Kasumi-1 (cell line): Measurements from ENCODE around the gene ANK3.
"Not testable (repeated sequence)": the region's sequence is repeated elsewhere in the genome, so short reads cannot be mapped to it uniquely, and the experiment has no call there.

Experiments
- DNase-seq, 2 experiments: peaks; one replicate each; lab custom pipeline; 2025; lab: John Stamatoyannopoulos, UW

Gene ANK3

DNA sequence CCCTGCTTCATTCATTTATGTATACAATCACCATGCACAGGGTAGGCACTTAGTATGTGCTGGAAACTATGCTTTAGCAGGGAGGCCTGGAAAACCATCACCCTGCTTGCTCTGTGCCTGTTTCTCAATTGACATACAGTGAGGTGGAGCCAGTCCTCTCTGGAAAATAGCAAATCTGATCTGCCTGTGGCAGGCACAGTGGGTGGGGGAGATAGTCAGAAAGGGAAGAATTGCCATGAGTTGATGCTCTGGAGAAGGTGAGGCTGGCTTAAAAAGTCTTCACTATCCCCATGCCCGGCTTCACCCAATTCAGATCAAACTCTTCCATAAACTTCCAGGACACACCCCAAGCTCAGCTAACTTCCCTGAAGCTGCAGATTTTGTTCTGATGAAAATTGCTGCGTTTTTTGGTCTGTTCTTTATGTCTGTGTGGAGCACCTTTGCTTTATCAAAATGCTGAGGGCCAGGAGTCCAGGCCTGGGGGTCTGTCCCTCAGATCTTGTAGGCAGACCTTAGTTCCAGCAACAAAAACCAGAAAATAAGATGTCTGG is 84.8 kb downstream of the ANK3 start:
- DNase-seq, result no peak

DNA sequence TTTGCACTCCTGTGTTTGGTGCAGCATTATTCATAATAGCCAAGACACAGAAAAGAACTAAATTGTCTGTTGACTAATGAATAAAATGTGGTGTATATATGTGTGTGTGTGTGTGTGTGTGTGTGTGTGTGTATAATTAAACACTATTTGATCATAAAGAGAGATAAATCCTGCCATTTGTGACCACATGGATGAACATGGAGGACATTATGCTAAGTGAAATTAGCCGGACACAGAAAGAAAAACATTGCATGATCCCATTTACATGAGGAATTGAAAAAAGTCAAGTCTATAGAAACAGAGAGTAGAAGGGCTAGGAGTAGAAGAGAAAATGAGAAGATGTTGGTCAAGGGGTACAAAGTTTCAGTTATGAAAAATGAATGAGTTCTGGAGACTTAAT is 85.9 kb downstream of the ANK3 start:
- DNase-seq, result no peak

DNA sequence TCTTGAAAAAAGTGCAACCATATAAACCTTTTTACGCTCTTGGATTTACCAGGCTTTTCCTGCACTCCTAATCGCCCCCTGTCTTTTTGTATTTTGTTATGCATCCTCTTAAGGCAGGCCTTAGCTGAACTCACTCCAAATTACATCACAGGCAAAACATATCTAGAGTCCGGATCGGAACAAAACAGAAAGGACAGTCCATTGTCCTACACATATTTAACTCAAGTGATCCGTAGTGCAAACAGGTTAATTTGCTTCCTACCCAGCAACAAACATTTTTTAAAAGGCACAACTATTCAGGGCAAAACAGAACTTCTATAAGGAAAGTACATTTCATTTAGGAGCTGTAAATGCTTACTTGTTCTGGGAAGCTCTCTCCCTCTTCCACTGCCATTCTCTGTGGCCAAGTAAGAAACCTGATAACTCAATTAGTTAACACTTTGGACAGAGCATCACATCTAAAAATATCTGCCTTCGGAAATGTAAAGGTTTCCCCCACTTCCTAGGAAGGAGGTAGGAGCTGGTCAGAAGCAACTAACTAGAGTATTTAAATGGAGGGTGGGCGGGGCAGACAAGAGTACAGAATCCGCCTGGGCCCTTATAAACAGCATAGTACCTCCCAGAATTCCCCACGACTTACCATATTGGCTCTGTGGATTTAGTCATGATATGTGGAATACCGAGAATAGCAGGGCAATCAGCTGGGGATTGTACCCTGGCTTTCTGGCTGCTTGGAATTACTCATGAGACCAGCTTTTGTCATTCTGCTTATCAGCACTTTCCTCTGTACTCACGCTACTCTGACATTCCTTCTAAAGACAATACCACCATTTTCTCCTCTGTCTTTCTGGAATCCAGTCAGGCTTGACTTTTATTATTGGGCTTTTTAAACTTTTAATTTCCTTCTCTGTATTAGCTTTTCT is 89.5 kb downstream of the ANK3 start:
- no peak for DNase-seq

DNA sequence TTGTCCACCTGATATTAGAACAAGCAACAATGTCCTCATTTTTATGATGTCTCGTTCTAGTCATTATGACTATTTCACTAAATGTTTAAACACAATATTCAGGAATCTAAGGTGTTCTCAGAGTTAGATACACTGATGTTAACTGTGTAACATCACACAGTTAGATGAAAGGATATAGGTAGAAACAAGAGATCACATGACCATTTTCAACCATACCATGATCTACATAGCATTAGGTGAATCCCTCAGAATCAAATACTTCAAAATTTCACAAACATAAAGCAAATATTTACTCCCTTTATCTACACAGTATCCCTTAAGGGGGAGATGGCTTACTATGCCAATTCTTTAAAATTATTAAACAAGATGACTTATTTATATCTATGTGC is 90.3 kb downstream of the ANK3 start:
- DNase-seq, result no peak

DNA sequence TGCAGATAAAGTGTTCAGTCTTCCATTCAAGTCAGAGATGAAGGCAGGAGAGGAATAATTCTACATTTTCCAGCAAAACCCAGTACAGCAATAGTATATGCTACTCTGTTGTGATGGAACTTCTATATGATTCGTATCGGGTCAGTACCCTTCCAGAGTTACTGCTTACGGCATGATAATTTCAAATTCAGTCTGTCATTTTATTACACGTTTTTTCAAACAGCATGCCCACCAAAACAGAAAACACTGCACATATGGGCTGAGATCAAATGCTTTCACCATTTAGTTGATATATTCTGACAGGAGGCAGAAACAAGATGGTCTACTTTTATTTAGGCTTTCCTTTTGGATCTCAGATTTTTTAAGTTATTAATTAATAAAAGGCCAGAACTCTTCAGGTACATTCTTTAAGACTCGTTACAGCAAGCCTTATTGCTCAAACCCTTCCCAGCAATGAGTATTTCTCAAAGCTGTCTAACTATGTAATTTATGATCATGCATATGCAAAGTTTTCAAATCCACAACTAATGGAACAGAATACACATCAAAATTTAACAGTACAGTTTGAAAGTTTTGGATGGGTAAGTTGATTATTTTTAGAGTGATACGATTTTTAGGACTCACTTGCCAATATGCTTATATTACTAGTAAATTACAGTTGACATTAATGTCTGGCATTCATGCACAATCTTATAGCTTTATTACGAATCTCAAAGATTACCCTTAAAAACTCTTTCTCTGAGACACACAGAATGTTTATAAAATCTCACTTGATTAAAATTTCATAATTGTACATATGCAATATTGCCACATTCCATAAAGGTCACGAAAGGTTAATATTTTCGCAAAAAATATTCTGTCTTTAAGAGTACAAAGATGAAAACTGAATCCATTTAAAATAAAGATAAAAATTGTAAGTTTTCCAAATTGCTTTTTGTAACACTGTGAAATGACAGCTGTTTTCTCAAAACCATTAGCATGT is 91.0 kb downstream of the ANK3 start:
- DNase-seq, result no peak

DNA sequence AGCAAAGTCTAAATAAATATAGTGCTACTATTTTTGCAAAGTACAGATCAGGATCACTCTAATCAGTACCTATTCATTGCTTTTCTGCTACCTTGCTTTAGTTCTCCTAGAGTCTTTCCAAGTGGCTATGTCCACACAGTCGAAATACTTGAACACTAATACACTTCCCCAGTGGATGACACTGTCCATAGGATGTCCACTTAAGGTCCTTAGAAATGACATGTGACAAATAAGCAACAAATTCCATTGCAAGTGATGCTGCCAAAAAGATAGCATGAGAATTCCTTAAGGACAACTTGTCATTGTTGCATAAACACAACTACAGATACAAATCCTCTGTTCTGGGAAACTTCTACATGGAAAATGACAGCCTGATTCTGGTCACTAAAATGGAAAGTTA is 93.6 kb downstream of the ANK3 start:
- DNase-seq, result no peak

DNA sequence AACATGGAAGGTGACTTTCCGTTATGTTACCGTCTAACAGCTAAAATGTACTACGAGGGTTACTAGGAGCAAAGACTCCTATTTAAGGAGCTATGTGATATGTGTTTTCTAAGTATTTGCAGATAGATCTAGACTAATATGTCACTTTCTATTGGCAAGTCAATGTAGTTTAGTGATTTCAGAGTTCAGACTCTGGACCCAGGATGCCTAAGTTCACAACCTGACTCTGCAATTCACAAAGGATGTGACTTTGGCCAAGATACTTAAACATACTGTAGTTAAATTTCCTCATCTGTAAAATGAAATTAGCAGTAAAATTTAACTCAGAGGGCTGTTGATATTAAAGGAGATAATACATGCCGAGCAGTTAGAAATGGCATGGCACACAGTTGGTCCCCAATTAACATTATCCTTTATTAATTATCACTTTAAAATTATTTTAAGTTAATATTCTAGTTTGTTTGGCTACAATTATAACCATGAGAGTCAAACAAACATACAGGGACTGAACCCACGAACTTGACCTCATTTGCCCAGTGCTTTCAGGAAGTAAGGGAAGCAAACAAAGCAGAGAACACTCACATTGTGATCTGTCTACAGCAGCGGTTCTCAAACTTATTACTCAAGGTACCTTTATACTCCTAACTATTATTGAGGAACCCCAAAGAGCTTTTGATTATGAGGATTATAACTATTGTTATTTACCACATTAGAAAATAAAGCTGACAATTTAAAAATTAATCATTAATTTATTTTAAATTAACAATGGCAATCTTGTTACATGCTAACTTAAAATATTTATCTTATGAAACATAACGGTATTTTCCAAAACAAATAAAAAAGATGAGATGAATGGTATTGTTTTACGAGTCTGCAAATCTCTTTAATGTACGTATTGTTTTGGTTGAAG is 94.4 kb downstream of the ANK3 start:
- DNase-seq, result no peak

DNA sequence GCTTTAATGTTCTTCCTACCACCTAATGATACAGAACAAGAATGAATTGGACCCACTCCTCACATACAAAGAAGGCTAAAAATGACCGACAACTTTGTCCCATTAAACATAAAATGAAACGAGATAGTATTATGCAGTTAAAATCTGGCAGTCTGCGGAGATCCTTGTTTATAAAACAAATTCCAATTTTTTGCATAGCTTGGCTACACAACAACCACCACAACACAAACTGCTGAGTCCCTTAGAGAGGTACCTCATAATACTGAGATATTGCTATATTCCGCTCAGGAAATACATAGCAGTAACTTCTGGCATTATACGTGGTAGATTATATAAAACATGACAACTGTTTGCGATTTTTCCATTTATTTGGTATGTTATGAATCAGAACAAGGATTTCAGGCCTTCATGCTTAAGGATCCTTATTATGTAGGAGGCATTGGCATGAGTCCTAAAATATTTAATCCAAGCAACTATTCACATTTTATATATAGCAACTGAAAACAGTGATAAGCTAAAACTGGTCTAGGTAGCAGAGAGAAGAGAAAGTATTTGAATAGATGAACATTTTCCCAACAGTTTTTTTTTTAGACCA is 96.0 kb downstream of the ANK3 start:
- no peak for DNase-seq

DNA sequence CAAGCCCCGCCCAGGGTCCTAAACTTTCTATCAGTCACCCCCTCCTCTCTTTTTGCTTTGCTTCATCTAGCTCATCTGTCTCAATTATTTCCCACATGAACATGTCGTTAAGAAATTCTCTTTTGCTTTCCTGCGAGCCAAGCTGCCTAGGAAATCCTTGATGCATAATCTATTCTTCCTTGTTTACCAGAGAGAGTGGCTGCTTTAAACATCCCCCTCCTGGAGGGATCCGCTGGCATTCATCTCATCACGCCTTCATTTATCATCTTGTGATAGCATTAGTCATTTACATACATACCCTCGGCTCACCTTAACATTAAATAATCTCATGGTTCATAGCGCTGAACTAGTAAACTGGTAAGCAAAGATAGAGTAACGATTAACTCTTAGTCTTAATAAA is 96.7 kb downstream of the ANK3 start:
- no peak for DNase-seq

DNA sequence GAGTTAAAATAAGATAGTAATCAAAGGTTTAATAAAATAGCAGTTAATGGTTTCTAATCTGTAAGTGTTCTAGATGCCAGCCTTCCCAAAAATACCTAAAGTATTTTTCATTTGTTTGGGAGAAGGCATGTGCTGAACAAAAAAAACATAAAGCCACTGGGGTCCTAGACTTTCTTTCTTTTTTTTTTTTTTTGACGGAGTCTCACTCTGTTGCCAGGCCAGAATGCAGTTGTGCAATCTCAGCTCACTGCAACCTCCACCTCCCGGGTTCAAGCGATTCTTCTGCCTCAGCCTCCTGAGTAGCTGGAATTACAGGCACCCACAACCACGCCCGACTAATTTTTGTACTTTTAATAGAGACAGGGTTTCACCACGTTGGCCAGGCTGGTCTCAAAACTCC is 97.1 kb downstream of the ANK3 start:
- not testable (repeated sequence) for DNase-seq

DNA sequence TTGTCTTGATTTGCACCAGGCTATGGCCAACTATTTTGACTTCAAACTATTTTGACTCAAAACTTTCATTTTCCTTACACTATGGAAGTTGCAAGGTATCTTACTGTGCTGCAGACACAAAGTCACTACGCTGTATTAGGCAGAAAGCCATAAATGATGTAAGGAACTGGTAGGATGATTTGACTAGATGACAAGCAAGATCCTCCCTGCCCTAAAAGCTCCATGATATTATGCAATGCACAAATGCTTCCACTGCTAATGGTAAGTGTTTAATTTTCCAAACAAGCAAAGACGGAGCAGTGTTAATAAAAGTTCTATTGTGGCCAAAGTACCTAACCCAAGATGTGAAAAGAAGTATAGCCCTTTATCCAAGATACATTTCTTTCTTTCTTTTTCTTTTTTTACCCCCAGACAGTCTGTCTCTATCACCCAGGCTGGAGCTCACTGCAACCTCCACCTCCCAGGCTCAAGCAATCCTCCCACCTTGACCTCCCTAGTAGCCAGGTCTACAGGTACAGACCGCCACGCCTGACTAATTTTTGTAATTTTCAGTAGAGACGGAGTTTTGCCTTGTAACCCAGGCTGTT is 98.2 kb downstream of the ANK3 start:
- no peak for DNase-seq

DNA sequence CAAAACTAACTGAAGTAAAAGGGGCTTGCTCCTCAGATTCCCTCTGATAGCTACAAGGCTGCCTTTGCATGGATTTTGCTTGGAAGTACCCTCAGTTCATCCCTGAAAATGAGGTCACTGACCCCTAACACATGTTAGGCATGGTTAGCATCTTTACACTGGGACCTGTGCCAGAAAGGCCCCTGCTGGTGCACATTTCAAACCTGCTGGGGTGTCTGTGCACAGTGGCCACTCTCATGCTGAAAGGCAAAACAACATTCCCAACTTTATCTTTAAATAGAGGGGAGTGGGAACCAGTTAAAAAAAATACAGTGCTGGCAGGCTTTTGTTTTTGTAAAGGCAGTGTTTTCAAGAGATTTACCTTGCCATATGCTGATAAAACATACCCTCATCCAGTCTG is 99.1 kb downstream of the ANK3 start:
- DNase-seq, result no peak

DNA sequence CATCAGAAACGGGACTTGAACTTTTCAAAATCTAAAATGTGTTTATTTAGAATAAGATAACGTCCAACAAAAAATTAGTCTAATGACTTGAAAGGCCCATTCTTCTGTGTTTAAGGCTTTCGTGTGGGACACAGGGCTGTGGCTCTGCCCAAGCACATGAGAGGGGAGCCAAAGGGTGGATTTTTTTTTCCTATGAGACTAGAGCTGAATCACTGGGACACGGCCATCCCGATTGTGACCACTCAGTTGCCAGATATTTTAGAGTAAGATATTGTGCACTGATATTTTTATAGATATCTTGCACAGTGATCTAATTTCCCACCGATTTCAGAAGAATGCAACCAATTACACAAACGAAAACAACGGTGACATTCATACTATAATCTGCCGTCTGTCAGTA is 99.9 kb downstream of the ANK3 start:
- DNase-seq, result no peak

DNA sequence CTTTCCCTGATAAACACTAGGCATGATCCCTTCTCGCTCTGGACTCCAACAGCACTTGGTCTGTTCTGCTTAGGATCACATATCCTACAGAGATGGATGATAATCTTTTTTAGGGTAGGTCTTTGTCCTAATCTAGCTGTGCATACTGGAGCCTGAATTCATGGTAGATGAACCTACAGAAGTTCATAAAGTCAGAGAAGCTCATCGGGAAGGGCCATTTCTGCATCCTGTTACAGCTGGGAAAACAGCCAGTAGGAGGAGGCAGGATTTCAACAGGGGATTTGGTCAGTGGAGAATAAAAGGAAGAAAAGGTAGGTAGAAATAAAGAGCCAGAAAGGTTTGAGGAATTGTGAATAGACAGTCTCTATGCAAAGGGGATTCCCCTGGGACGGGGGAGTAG is 101.4 kb downstream of the ANK3 start:
- no peak for DNase-seq

DNA sequence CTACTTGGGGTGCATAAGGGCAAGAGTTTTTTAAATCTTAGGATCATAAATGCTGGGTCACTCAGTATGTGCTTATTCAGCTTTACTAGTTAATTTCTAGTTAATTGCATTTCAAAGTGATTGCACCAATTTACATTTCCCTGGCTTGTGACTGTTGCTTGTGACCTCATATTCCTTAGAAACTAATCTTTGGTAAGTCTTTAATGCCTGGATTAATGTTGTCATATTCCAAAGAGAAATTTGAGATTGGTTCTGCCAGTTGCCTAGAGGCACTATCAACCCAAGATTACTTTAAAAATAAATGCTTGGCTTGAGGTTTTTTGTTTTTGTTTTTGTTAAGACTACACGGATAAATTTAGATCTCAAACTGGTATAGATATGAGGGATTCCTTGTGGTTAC is 103.1 kb downstream of the ANK3 start:
- DNase-seq, result no peak

DNA sequence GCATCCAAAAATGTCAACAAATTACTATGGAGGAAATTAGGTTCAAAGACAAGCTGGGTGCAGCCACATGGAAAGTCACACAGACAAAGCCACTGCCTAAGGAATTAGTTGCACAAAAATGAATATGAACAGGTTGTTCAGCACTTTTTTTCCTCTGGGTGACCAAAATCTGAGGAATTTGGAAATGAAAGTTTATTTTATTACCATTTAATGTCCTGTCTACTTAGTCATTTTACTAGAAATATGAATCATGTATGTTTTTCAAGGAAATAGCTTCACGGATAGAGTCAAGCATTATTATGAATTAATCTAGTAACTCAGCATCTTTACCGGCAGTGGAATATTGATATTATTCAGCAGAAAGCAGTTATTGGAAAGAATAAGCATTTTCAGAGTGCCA is 106.3 kb downstream of the ANK3 start:
- no peak for DNase-seq

DNA sequence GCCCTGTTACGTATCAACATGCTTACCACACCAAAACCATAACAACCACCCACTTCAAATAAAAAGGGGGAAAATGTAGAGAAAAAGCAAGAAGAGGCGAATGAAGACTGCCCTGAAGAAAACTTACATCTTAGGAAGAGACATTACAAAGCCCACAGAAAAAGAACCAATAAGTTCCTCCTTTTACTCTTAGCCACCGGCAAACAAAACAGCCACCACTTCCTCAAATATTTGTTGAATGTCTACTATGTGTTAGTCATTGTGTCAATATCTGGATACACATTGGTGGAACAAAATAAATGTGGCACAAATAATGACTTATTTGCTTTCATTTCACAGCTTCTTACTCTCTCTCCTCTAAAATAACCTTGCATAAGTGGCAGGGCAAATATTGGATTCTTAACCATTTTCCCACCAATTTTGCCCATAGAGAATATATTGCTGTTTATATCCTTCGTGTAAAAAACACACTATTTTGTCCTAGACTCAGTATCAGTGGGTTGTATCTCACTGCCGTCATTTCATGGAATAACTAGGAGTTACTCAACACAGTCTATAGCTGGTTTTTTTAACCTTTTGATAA is 106.8 kb downstream of the ANK3 start:
- DNase-seq, result peak; percentile 89 to 96

DNA sequence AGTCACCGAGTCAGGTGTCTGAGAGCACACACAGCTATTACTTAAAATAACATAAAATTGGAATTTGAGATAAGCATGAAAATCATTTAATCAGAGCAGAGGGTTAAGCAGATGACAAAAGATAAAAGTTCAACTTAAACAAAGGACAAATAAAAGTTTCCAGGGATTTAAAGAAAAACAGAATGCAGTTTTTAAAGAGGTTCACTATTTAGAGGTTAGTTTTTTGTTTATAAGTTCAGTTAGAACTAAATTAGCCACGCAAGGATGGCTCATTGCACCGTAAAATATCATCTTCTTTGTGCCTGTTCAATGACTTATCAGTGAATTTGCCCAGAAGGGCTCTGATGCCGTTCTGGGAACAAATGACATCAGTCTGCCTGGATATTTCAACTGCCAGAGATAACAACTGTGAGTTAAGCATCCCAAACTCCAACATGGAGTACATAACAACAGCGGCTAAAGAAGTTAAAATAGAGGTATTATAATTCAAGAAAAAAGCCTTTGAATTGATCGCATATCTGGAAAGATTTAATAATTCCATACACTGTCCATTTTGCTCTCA is 107.8 kb downstream of the ANK3 start:
- DNase-seq, result no peak

DNA sequence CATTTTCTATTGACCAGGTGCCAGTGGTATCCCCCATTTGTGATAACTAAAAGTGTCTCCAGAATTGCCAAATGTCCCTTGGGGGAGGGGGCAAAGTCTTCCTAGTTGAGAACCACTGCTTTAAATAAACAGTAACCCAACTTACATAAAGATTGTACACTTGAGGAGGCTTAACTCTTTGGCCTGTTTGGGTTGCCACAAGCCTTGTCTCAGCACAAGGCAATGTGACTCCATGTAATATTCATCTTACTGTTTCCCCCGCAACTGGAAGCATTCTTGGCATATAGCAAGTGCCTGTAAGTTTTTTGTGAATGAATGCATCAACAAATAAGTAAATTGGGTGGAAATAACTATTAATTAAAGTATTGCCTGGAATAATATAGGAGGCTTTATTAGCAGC is 108.3 kb downstream of the ANK3 start:
- DNase-seq, result no peak

DNA sequence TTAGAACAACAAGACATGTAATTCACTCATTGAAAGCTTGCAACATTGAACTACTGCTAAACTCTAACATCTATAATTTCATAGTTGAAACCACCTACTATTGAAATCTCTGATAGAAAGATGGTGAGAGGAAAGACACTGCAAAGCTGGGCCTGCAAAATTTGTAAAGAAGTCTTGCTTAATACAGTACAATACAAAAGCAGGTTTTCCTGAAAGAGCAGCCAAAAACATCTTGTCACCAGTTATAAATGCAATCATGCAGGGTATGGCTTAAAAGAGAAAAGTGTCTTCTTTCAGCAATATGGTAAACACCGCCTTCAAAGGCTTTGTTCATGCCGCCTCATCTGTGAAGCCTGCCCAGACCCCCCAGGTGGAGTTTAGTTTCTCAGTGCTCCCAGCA is 109.2 kb downstream of the ANK3 start:
- DNase-seq, result no peak
